ENCODE results near the gene LAMA2.

LAMA2 gene

GRCh38 chr6:129217701-129218100, 334.8 kb downstream of the LAMA2 start:
- H3K9me2 ChIP-seq (replicated peaks; ENCODE audit: insufficient read depth, low read length) = no peaks in the 10 kb centered on the region
- H3K4me1 ChIP-seq (ENCODE audit: low read length) = no peaks in the 10 kb centered on the region
- H3K4me3 ChIP-seq (ENCODE audit: low read length) = no peak overlapping the region
- H3K9ac ChIP-seq (ENCODE audit: low read length) = no peak overlapping the region
- TF ChIP-seq EZH2phosphoT487 (IDR thresholded peaks at IDR 0.05; ENCODE audit: low read length) (no peak), CTCF (IDR thresholded peaks at IDR 0.05; ENCODE audit: low read length) (no peak), EZH2 (optimal IDR thresholded peaks at IDR 0.05; ENCODE audit: low read depth, low read length) (no peak)
- H2AFZ ChIP-seq (ENCODE audit: low read length) = no peak overlapping the region
- H4K20me1 ChIP-seq (ENCODE audit: insufficient read depth, low read length) = no peaks in the 10 kb centered on the region
- no peaks in the 10 kb centered on the region for H3K27me3 ChIP-seq (replicated peaks; ENCODE audit: insufficient read depth, low read length)
- no peaks in the 10 kb centered on the region for H3K36me3 ChIP-seq (replicated peaks; ENCODE audit: insufficient read depth, low read length)
- H3K27ac ChIP-seq (ENCODE audit: low read length) = no peak overlapping the region
- no peaks in the 10 kb centered on the region for H3K9me3 ChIP-seq (replicated peaks; ENCODE audit: insufficient read depth, low read length)
- no peak for DNase-seq
- no peak overlapping the region for H3K4me2 ChIP-seq (ENCODE audit: low read depth, low read length)
- no peaks in the 10 kb centered on the region for H3F3A ChIP-seq (ENCODE audit: insufficient read depth, low read length)
- no peaks in the 10 kb centered on the region for H3K79me2 ChIP-seq (ENCODE audit: low read length)

- peak overlapping the region; percentile 78 for H3K4me2 ChIP-seq (ENCODE audit: low read depth, low read length)
- H3K4me3 ChIP-seq (ENCODE audit: low read length) = peak overlapping the region; percentile 11; the same call in 1 of the 2 replicates
- TF ChIP-seq EZH2 (optimal IDR thresholded peaks at IDR 0.05; ENCODE audit: low read depth, low read length) (no peak), EZH2phosphoT487 (IDR thresholded peaks at IDR 0.05; ENCODE audit: low read length) (no peak), CTCF (IDR thresholded peaks at IDR 0.05; ENCODE audit: low read length) (no peak)
- no peaks in the 10 kb centered on the region for H3K27me3 ChIP-seq (replicated peaks; ENCODE audit: insufficient read depth, low read length)
- H3K27ac ChIP-seq (ENCODE audit: low read length) = peak overlapping the region; percentile 52; the same call in 1 of the 2 replicates
- H3K9me3 ChIP-seq (replicated peaks; ENCODE audit: insufficient read depth, low read length) = no peaks in the 10 kb centered on the region
- peaks cover 41% of the 10 kb centered on the region for H3K4me1 ChIP-seq (ENCODE audit: low read length)
- H3K9me2 ChIP-seq (replicated peaks; ENCODE audit: insufficient read depth, low read length) = no peaks in the 10 kb centered on the region
- H3K79me2 ChIP-seq (ENCODE audit: low read length) = no peaks in the 10 kb centered on the region
- no peaks in the 10 kb centered on the region for H4K20me1 ChIP-seq (ENCODE audit: insufficient read depth, low read length)
- peak; percentile 46 for DNase-seq
- no peak overlapping the region for H3K9ac ChIP-seq (ENCODE audit: low read length)
- H3K36me3 ChIP-seq (replicated peaks; ENCODE audit: insufficient read depth, low read length) = no peaks in the 10 kb centered on the region
- H3F3A ChIP-seq (ENCODE audit: insufficient read depth, low read length) = peaks cover 34% of the 10 kb centered on the region
- peak overlapping the region; percentile 24; the same call in 1 of the 2 replicates for H2AFZ ChIP-seq (ENCODE audit: low read length)
Measured at GRCh38 chr6:129233458-129234134, 350.7 kb downstream of the LAMA2 start.

- Histone ChIP-seq H2AFZ (ENCODE audit: low read length) (peak overlapping the region; percentile 52), H3K9ac (ENCODE audit: low read length) (peak overlapping the region; percentile 18; the same call in 1 of the 2 replicates)
Measured at GRCh38 chr6:129235167-129236000, 352.4 kb downstream of the LAMA2 start.

More at GRCh38 chr6:129235167-129236000, 352.4 kb downstream of the LAMA2 start:
- Histone ChIP-seq H3K4me1 (ENCODE audit: low read length) (peaks cover 41% of the 10 kb centered on the region), H3F3A (ENCODE audit: insufficient read depth, low read length) (peaks cover 34% of the 10 kb centered on the region), H3K36me3 (replicated peaks; ENCODE audit: insufficient read depth, low read length) (no peaks in the 10 kb centered on the region), H3K4me2 (ENCODE audit: low read depth, low read length) (peak overlapping the region; percentile 78), H3K27me3 (replicated peaks; ENCODE audit: insufficient read depth, low read length) (no peaks in the 10 kb centered on the region), H3K27ac (ENCODE audit: low read length) (peak overlapping the region; percentile 69), H3K9me2 (replicated peaks; ENCODE audit: insufficient read depth, low read length) (no peaks in the 10 kb centered on the region), H3K4me3 (ENCODE audit: low read length) (peak overlapping the region; percentile 30), H4K20me1 (ENCODE audit: insufficient read depth, low read length) (no peaks in the 10 kb centered on the region), H3K79me2 (ENCODE audit: low read length) (no peaks in the 10 kb centered on the region), H3K9me3 (replicated peaks; ENCODE audit: insufficient read depth, low read length) (no peaks in the 10 kb centered on the region)
- DNase-seq = peak; percentile 8
- TF ChIP-seq EZH2 (optimal IDR thresholded peaks at IDR 0.05; ENCODE audit: low read depth, low read length) (no peak), CTCF (IDR thresholded peaks at IDR 0.05; ENCODE audit: low read length) (no peak), EZH2phosphoT487 (IDR thresholded peaks at IDR 0.05; ENCODE audit: low read length) (no peak)
